Osteoblast (primary cell): ENCODE results near the gene RNF151. TPM values are rescaled to one million over a fixed set of nuclear protein-coding genes. Genes with fewer than 3 reads are reported as not detected.

ENCODE experiments used
- DNase-seq: peaks from one replicate; pipeline ENCODE4 v3.0.0; 2011; ENCODE audit warnings: low spot score, mixed read lengths; ENCODE audit not compliant: insufficient read length; ENCODE audit errors: missing footprints
- H2AFZ ChIP-seq: 2 replicates; pipeline ENCODE4 v1.6.0; 2011; ENCODE audit warnings: mild to moderate bottlenecking, low read length
- H3K27ac ChIP-seq: 2 replicates; pipeline ENCODE4 v1.5.1; 2011; ENCODE audit warnings: mild to moderate bottlenecking, low read depth, low read length, moderate library complexity
- H3K27me3 ChIP-seq: 2 replicates; pipeline ENCODE4 v1.6.0; 2012; ENCODE audit warnings: mild to moderate bottlenecking, control low read depth, inconsistent platforms, low read length, moderate library complexity; ENCODE audit not compliant: insufficient read depth
- H3K36me3 ChIP-seq: 2 replicates; pipeline ENCODE4 v1.5.1; 2011; ENCODE audit warnings: mild to moderate bottlenecking, low read length, control low read depth, moderate library complexity; ENCODE audit not compliant: insufficient read depth
- H3K4me1 ChIP-seq: 2 replicates; pipeline ENCODE4 v1.5.1; 2011; ENCODE audit warnings: mild to moderate bottlenecking, low read length, control low read depth, moderate library complexity; ENCODE audit not compliant: insufficient read depth
- H3K4me2 ChIP-seq: 2 replicates; pipeline ENCODE4 v1.6.0; 2011; ENCODE audit warnings: mild to moderate bottlenecking, low read length; ENCODE audit not compliant: insufficient read depth
- H3K4me3 ChIP-seq: fragments of 200-600 bp; sonication (generic); 3 replicates; pipeline ENCODE4 v1.5.1; 2012; ENCODE audit warnings: mild to moderate bottlenecking, low read length, inconsistent platforms; ENCODE audit not compliant: insufficient read depth
- H3K79me2 ChIP-seq: 2 replicates; pipeline ENCODE4 v1.6.0; 2012; ENCODE audit warnings: mild to moderate bottlenecking, low read length, control low read depth, inconsistent platforms; ENCODE audit not compliant: insufficient read depth
- H3K9me3 ChIP-seq: 2 replicates; pipeline ENCODE4 v1.5.1; 2011; ENCODE audit warnings: low read depth, low read length, control low read depth
- H4K20me1 ChIP-seq: 2 replicates; pipeline ENCODE4 v1.6.0; 2012; ENCODE audit warnings: mild to moderate bottlenecking, low read length, control low read depth; ENCODE audit not compliant: insufficient read depth
- total RNA-seq: library from RNA; depleted of rRNA; stranded (reverse); fragments of >200 nt; gene quantifications from 2 replicates; pipeline ENCODE4 v1.2.3, GENCODE V29; 2012
- TF ChIP-seq, protein P1 (sequence below): IDR thresholded peaks from 2 replicates; pipeline ENCODE4 v1.5.1; 2011; ENCODE audit warnings: mild to moderate bottlenecking, low read depth, low read length, moderate library complexity; ENCODE audit errors: extremely low read depth

RNF151 gene
- total RNA-seq, 1 donor, result 0.36 TPM

DNA sequence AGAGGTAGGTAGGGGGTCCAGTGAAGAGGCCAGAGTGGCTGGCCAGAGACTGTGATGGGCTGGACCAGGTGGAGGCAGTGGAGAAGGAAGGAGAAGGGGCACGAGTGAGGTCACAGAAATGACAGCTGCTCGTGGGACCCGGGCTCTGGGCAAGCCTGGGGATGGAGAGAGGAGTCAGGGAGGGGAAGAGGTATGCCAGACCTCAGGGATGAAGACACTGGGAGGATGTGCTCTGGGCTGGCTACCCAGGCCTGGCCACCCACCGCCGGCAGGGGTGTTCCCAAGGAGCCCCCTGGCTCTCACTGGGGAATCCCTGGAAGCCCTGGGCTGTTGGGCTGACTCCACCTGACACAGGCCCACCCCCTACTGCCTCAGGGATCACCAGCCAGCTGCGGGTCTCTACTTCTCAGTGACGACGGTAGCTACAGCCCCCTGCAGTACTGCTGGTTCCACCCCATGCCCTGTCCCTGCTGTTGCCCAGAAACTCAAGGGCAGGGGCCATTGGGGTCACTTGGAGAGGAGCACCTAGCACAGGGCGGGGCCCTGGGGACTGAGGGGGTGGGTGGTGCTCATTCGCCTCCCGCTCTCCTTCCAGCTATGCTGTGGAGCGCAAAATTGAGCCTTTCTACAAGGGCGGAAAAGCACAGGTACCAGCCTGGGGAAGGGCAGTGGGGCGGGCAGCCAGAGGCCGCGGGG, 7.0 kb downstream of the RNF151 start:
- peaks cover 5% of the 10 kb centered on the region for H4K20me1 ChIP-seq
- H3K4me2 ChIP-seq, result no peak overlapping the region
- peaks cover 26% of the 10 kb centered on the region for H3K36me3 ChIP-seq
- H3K4me1 ChIP-seq, result peaks cover 10% of the 10 kb centered on the region
- no peaks in the 10 kb centered on the region for H3K27me3 ChIP-seq
- no peak overlapping the region for H2AFZ ChIP-seq
- H3K27ac ChIP-seq, result no peak overlapping the region
- no peak overlapping the region for H3K4me3 ChIP-seq
- TF ChIP-seq, protein P1, sequence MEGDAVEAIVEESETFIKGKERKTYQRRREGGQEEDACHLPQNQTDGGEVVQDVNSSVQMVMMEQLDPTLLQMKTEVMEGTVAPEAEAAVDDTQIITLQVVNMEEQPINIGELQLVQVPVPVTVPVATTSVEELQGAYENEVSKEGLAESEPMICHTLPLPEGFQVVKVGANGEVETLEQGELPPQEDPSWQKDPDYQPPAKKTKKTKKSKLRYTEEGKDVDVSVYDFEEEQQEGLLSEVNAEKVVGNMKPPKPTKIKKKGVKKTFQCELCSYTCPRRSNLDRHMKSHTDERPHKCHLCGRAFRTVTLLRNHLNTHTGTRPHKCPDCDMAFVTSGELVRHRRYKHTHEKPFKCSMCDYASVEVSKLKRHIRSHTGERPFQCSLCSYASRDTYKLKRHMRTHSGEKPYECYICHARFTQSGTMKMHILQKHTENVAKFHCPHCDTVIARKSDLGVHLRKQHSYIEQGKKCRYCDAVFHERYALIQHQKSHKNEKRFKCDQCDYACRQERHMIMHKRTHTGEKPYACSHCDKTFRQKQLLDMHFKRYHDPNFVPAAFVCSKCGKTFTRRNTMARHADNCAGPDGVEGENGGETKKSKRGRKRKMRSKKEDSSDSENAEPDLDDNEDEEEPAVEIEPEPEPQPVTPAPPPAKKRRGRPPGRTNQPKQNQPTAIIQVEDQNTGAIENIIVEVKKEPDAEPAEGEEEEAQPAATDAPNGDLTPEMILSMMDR, result no peak
- H3K9me3 ChIP-seq, result no peaks in the 10 kb centered on the region
- DNase-seq, result peak; percentile 87
- H3K79me2 ChIP-seq, result peaks cover 26% of the 10 kb centered on the region

DNA sequence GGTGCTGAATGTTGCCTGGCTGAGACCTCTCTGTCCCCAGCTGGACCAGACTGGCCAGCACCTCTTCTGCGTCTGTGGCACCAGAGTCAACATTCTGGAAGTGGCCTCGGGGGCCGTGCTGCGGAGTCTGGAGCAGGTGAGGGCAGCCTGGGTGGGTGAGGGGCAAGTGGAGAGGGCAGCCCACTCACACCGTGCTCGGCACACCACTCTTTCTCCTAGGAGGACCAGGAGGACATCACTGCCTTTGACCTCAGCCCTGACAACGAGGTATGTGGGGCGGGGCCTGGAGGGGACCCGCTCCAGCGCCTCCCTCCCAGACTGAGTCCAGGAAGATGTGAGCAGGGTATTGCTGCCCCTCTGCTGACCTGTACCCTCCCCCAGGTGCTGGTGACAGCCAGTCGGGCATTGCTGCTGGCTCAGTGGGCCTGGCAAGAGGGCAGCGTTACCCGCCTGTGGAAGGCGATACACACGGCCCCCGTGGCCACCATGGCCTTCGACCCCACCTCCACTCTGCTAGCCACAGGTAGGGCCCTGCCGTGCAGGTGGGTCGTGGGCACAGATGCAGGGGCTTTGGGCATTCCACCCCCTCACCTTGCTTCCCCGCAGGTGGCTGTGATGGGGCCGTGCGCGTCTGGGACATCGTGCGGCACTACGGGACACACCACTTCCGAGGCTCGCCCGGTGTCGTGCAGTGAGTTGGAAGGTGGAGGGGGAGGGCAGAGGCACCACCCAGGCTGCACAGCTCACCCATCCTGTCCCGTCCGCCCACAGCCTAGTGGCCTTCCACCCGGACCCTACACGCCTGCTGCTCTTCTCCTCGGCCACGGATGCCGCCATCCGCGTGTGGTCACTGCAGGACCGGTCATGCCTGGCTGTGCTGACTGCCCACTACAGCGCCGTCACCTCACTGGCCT, 7.8 kb downstream of the RNF151 start:
- H3K79me2 ChIP-seq, result peaks cover 26% of the 10 kb centered on the region
- TF ChIP-seq, protein P1, result no peak
- H4K20me1 ChIP-seq, result peaks cover 10% of the 10 kb centered on the region
- peaks cover 26% of the 10 kb centered on the region for H3K36me3 ChIP-seq
- H3K4me1 ChIP-seq, result peaks cover 10% of the 10 kb centered on the region
- peak; percentile 72 for DNase-seq
- H2AFZ ChIP-seq, result no peak overlapping the region
- no peak overlapping the region for H3K4me2 ChIP-seq
- no peak overlapping the region for H3K4me3 ChIP-seq
- no peak overlapping the region for H3K27ac ChIP-seq
- peaks cover under 1% of the 10 kb centered on the region for H3K27me3 ChIP-seq
- H3K9me3 ChIP-seq, result no peaks in the 10 kb centered on the region

DNA sequence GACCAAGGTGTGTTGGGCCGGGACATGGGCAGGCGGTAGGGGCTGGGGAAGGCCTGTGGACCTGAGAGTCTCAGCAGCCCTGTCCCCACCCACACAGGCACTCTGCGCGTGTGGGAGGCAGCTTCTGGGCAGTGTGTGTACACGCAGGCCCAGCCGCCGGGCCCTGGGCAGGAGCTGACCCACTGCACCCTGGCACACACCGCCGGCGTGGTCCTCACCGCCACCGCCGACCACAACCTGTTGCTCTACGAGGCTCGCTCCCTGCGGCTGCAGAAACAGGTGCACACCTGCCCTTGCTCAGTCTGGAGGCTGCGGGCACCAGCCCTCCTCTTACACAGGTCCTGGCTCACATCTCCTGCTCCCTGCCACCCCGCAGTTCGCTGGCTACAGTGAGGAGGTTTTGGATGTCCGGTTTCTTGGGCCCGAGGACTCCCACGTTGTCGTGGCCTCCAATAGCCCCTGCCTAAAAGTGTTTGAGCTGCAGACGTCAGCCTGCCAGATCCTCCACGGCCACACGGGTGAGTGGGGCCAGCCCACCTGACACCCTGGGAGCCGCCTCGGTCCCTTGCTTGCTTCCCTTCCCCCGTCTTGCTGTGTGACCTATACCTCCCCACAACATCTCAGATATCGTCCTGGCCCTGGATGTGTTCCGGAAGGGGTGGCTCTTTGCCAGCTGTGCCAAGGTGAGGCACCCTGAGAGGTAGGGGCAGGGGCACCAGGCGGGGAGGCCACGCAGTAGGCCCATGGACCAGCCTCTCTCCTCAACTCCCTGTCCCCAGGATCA, 9.0 kb downstream of the RNF151 start:
- Histone ChIP-seq H3K27me3 (peaks cover 13% of the 10 kb centered on the region), H3K36me3 (peaks cover 26% of the 10 kb centered on the region), H3K4me2 (no peak overlapping the region), H2AFZ (no peak overlapping the region), H3K4me1 (peaks cover 10% of the 10 kb centered on the region), H3K27ac (no peak overlapping the region), H4K20me1 (peaks cover 15% of the 10 kb centered on the region), H3K4me3 (no peak overlapping the region), H3K9me3 (no peaks in the 10 kb centered on the region), H3K79me2 (peaks cover 26% of the 10 kb centered on the region)
- peak; percentile 55 for DNase-seq
- TF ChIP-seq, protein P1, result no peak
